GM13977 (cell line): Measurements from ENCODE around the gene CEBPB.

Source experiments
- DNase-seq: peaks from one replicate; pipeline ENCODE4 v3.0.0; 2012; ENCODE audit warnings: low spot score
- in situ Hi-C: fragments of 300-500 bp; cut with MboI; formaldehyde crosslinking; loops from one replicate; pipeline ENCODE4 v1.12.0; 2022; ENCODE audit warnings: low sequenced_read_pairs, low pct_unique_long_range_greater_than_20kb, mixed read lengths, inconsistent platforms; ENCODE audit not compliant: unreplicated experiment
- TF ChIP-seq, protein P1 (sequence below): IDR thresholded peaks from 2 replicates; pipeline ENCODE4 v1.5.1; 2012; ENCODE audit warnings: mild to moderate bottlenecking, control low read depth; ENCODE audit not compliant: insufficient read depth; ENCODE audit errors: extremely low read depth, missing control alignments

CEBPB gene

DNA sequence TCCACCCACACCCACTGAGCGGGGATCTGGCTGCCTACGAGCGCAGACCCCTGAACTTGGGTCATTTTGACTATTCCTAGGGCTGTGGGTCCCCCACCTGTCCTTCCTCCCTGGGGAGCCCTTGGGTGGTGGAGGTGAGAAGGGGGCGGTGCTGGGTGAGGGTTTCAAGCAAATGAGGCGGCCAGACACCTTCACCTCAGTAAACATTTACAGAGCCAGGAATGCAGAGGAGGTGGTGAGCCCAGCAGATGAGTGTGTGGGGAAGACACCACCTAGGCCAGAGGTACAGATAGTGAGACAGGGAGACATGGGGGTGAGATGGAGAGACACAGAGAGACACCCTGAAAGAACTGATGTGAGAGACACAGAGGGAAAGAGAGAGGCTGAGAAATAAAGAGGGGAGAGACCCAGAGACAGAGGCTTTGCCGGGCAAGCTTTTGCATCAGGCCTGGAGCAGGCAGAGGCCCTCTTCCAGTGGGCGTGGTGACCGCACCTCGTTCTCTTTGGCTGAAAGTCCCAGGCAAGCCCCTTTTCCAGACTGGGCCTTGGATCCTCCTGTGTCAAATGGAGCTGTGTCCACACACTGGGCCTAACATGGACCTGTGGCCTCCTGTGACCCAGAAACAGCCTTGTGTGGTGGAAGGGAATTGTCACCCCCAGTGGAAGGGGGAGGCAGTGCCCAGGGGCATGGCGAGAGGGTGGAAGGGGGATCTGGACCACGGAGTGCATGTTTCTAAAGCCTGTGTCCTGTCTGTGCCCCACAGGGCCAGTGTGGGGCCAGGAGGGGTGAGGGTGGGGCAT, 29.7 kb downstream of the CEBPB start:
- TF ChIP-seq, protein P1, sequence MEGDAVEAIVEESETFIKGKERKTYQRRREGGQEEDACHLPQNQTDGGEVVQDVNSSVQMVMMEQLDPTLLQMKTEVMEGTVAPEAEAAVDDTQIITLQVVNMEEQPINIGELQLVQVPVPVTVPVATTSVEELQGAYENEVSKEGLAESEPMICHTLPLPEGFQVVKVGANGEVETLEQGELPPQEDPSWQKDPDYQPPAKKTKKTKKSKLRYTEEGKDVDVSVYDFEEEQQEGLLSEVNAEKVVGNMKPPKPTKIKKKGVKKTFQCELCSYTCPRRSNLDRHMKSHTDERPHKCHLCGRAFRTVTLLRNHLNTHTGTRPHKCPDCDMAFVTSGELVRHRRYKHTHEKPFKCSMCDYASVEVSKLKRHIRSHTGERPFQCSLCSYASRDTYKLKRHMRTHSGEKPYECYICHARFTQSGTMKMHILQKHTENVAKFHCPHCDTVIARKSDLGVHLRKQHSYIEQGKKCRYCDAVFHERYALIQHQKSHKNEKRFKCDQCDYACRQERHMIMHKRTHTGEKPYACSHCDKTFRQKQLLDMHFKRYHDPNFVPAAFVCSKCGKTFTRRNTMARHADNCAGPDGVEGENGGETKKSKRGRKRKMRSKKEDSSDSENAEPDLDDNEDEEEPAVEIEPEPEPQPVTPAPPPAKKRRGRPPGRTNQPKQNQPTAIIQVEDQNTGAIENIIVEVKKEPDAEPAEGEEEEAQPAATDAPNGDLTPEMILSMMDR, result no peak
- in situ Hi-C loops, result no loop called here
- no peak for DNase-seq

DNA sequence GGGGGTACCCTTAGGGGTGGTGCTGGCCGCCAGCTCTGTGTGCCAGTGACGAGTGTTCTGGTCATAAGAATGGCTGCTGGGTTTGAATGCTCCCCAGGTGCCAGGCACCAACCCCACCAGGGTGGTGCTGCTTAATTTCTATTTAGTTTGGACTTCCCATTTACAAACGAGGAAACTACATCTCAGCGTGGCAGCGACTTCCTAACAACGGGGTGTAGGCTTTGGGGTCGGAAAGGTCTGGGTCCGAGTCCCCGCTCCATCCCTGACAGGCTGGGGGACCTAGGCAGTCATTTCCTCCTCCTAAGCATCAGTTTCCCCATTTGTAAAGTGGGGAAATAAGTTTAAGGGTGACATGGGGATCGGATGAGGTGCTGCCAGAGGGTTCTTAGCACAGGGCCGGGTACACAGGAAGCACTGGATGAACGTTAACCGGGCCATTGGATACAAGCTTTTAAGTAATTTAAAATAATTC, 30.3 kb downstream of the CEBPB start:
- no peak for DNase-seq
- in situ Hi-C loops, result no loop called here
- TF ChIP-seq, protein P1, result no peak

DNA sequence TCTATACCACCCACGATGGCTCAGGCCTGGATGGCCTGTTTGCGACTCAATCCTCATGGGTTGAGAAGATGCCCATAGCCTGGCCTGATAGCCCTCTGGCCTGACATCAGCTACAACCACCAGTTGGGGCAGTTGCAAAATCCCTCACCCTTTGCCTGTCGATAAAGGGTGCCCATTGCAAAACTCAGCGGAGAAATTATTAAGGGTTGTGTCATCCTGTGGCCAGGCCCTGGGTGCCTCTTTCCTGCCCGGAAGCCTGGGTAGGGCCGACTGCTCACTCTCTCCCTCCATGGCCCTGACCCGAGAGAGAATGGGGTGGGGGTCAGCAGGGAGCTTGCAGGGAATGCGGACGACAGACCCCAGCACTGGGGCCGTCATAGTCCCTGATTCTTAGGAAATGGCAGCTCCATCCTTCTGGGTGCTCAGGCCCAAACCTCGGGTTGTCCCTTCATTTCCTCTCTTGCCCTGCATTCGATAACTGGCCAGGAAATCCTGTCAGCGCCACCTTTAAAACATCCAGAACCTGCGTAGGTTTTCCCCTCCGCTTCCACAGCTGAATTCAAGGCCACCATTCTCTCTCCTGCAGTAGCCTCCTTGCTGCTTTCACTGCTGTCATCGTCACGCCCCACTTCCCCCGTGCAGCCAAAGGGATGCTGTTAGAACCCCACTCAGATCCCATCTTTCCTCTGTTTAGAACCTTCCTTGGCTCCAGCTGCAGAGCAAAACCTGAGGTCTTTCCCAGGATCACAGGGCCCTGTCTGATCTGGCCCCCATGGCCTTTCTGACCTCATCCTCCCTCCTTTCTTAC, 31.1 kb downstream of the CEBPB start:
- TF ChIP-seq, protein P1, result no peak
- in situ Hi-C loops, result no loop called here
- DNase-seq, result no peak

DNA sequence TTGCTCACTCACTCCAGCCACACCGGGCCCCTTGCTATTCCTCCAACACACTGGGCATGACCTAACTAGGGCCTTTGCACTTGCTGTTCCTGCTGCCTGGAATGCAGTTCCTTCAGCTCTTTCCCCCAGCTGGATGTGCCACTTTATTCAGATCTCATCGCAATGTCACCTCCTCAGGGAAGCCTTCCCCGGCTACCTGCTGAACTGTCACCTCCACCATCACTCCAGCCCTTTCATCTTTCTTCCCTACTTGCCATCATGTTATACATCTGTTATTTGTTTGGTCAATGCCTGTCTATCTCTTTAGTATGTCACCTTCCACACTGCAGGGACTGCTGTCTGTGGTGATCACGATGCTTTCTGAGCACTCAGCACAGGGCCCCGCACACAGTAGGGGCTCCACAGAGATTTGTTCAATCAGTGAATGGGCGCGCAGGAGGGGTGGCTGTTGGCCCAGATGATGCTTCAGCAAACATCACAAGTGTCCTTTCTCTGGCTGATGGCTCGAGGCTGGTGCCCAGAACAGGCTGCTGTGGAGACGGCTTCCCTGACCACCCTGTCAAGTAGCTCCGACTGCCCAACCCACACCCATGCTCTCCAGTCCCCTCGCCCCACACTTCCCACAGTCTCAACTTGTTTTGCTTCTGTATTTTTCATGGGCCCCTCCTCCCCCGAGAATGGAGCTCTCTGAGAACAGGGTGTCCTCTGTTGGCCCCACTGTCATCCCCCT, 31.8 kb downstream of the CEBPB start:
- TF ChIP-seq, protein P1, result no peak
- in situ Hi-C loops, result no loop called here
- DNase-seq, result no peak

DNA sequence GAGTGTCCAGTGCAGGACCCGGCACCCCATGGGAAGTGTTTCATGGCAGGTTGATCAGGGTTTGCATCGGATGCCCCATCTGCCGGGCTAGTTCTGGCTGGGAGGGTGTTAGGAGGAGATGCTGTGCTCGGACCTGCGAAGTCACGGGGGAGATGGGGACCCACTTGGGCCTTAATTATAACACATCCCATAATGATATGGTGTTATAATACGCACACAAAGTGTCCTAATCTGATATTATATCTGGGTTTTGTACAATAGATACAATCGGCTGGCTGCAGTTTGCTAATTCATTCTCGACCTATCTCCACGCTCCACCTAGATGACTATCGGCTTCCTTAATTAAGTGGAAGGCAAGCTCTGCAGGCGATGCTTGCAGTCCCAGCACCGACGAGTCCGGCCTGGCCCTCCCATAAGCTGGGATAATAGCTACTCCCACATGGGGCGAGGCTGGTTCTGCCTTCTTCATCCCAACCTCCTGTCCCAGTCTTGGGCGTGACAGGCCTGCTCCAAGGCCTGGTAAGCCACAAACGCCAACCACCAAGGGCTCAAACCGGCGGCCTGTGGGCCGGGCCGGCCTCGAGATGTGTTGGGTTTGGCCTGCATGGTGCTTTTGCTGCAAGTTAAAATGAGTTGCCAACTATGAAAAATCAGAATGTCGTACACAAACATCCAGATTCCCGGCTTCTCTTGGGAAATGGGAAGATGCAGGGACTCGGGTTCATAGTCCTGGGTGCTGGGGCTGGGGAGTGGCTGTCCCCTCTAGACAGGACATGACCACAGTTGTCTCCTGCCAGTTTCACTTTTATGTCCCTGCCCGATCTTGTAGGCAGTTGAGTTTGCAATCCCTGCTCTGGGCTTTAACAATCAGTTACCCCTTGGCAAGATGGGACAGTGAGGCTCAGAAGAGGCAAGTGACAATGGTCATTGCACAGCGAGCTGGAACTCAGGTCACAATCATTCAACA, 32.7 kb downstream of the CEBPB start:
- no peak for DNase-seq
- in situ Hi-C loops, result no loop called here
- TF ChIP-seq, protein P1, result no peak
